ENCODE data around the gene MCTP1. TPM values are rescaled to one million over a fixed set of nuclear protein-coding genes. Genes with fewer than 3 reads are reported as not detected.
A peak's percentile ranks its signal among the peaks of the same experiment; 100 is the strongest.

The MCTP1 gene
- total RNA-seq, 4 donors from 2014 or later: 3.3 to 31.4 (median 13.4) TPM

DNA sequence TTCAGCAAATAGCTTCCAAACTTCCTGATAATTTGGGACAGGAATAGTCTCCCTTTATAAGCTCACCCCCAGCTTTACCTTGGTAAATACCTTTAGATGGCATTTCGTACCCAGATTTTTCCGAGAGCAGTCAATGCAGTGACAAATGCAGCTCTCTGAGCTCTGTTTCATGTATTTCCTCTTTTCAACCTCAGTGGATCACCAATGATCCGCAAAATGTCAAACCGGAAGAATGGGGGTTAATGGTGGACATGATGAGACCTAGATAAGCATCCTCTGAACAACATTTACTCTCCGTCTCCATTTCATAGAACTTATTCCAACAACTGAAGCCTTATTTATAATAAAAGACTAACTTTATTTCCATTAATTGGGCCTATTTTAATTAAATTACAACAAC lies 227.3 kb downstream of the MCTP1 start:
- no peak for DNase-seq
- WGBS, 2 donors (ENCODE audit: low coverage in 1 of 2): 81 to 85% methylated on average over 5 of the region's 5 CpGs
- no peaks in the 10 kb centered on the region for H3K9me3 ChIP-seq

DNA sequence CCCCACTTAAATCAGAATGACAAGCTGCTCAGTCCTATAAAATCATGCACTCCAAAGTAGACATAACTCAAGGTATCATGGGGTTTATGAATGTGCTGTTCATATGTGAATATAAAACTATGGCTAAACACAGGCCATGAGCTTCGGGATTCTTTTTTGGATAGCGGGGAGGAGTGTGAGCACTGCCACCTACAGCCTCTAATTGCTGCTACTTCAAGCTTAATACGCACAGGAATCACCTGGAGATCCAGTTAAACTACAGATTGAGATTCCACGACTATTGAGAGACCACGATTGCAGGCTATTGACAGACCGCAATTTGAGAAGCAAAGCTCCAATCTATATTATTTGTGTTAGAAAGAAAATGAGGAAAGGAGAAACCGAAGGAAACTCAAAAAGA lies 231.6 kb downstream of the MCTP1 start:
- TF ChIP-seq, protein P1, sequence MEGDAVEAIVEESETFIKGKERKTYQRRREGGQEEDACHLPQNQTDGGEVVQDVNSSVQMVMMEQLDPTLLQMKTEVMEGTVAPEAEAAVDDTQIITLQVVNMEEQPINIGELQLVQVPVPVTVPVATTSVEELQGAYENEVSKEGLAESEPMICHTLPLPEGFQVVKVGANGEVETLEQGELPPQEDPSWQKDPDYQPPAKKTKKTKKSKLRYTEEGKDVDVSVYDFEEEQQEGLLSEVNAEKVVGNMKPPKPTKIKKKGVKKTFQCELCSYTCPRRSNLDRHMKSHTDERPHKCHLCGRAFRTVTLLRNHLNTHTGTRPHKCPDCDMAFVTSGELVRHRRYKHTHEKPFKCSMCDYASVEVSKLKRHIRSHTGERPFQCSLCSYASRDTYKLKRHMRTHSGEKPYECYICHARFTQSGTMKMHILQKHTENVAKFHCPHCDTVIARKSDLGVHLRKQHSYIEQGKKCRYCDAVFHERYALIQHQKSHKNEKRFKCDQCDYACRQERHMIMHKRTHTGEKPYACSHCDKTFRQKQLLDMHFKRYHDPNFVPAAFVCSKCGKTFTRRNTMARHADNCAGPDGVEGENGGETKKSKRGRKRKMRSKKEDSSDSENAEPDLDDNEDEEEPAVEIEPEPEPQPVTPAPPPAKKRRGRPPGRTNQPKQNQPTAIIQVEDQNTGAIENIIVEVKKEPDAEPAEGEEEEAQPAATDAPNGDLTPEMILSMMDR (IDR thresholded peaks at IDR 0.05): no peak
- TF ChIP-seq POLR2AphosphoS5 (IDR thresholded peaks at IDR 0.05): no peak
- TF ChIP-seq POLR2A (IDR thresholded peaks at IDR 0.05): no peak
- TF ChIP-seq EP300 (IDR thresholded peaks at IDR 0.05; ENCODE audit: low read depth): no peak
- H3K4me1 ChIP-seq: no peaks in the 10 kb centered on the region
- no peak for DNase-seq
- H3K27me3 ChIP-seq: no peaks in the 10 kb centered on the region
- H3K36me3 ChIP-seq: no peaks in the 10 kb centered on the region
- no peak overlapping the region for H3K27ac ChIP-seq
- 83 to 88% methylated on average over 3 to 7 of the region's 7 CpGs for WGBS, 2 donors (ENCODE audit: low coverage in 1 of 2)
- intact Hi-C loops (cut with DNase I; ENCODE audit: low total_unique reads) (no loop called here), in situ Hi-C loops (cut with MboI; ENCODE audit: low pct_ligation_motif_present in 1 of 4, low pct_unique_long_range_greater_than_20kb in 1 of 4, low sequenced_read_pairs in 3 of 4) (no loop called here)
- no peaks in the 10 kb centered on the region for H3K9me3 ChIP-seq
- H3K4me3 ChIP-seq: no peak overlapping the region

More for the DNA sequence above, 227.3 kb downstream of the MCTP1 start:
- H3K4me1 ChIP-seq: no peaks in the 10 kb centered on the region
- H3K27me3 ChIP-seq: no peaks in the 10 kb centered on the region
- no peak overlapping the region for H3K4me3 ChIP-seq
- TF ChIP-seq POLR2AphosphoS5 (IDR thresholded peaks at IDR 0.05) (no peak), EP300 (IDR thresholded peaks at IDR 0.05; ENCODE audit: low read depth) (no peak), POLR2A (IDR thresholded peaks at IDR 0.05) (no peak)
- TF ChIP-seq, protein P1 (IDR thresholded peaks at IDR 0.05): no peak
- no peak overlapping the region for H3K27ac ChIP-seq
- in situ Hi-C loops (cut with MboI; ENCODE audit: low pct_ligation_motif_present in 1 of 4, low pct_unique_long_range_greater_than_20kb in 1 of 4, low sequenced_read_pairs in 3 of 4): no loop called here
- intact Hi-C loops (cut with DNase I; ENCODE audit: low total_unique reads): no loop called here
- H3K36me3 ChIP-seq: no peaks in the 10 kb centered on the region

DNA sequence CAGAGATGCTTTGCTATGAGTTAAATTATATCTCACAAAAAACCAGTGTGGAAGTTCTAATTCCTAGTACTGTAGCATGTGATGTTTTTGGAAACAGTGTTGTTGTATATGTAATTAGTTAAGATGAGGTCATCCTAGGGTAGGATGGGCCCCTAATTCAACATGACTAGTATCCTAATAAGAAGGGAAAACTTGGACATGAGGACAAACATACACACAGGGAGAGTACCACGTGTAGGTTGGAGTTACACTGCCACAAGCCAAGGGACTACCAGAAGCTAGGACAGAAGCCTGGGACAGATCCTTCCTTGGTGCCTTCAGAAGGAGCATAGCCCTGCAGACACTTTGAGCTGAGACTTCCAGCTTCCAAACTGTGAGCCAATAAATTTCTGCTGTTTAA lies 234.2 kb downstream of the MCTP1 start:
- TF ChIP-seq POLR2AphosphoS5 (IDR thresholded peaks at IDR 0.05) (no peak), POLR2A (IDR thresholded peaks at IDR 0.05) (no peak), EP300 (IDR thresholded peaks at IDR 0.05; ENCODE audit: low read depth) (no peak)
- TF ChIP-seq, protein P1 (IDR thresholded peaks at IDR 0.05): no peak
- in situ Hi-C loops (cut with MboI; ENCODE audit: low pct_ligation_motif_present in 1 of 4, low pct_unique_long_range_greater_than_20kb in 1 of 4, low sequenced_read_pairs in 3 of 4) (no loop called here), intact Hi-C loops (cut with DNase I; ENCODE audit: low total_unique reads) (no loop called here)
- 33 to 56% methylated on average over 1 of the region's 1 CpG for WGBS, 2 donors (ENCODE audit: low coverage in 1 of 2)
- Histone ChIP-seq H3K9me3 (no peaks in the 10 kb centered on the region), H3K36me3 (no peaks in the 10 kb centered on the region), H3K4me3 (no peak overlapping the region), H3K27me3 (no peaks in the 10 kb centered on the region), H3K27ac (no peak overlapping the region), H3K4me1 (no peaks in the 10 kb centered on the region)
- no peak for DNase-seq

DNA sequence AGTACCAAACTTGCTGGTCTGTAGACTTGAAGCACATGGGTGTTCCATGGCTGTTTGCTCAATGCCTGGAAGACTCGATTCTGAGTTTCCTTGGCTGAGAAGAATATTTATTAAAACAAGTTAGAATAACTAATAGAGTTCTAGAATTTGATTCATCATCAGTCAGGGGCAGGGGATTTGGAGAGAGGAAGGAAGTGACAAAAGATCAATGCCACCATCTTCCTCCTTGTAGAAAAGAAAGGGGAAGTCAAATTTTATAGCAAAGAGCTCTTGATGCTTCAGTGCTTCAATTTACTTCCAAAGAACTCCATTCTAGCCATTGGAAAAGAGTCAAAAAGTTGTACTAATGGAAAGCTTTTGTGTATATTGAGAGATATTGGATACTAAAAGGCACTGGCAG lies 236.3 kb downstream of the MCTP1 start:
- Histone ChIP-seq H3K36me3 (no peaks in the 10 kb centered on the region), H3K9me3 (no peaks in the 10 kb centered on the region), H3K4me1 (peaks cover 0 to 6% (median 0%) of the 10 kb centered on the region in 4 donors), H3K4me3 (no peak overlapping the region), H3K27me3 (no peaks in the 10 kb centered on the region), H3K27ac (peak overlapping the region in 1 of 4 donors; percentile 24)
- WGBS, 2 donors (ENCODE audit: low coverage in 1 of 2): 48% methylated on average over 1 of the region's 1 CpG; no CpG with 5 or more reads in 1 of the 2 donors
- DNase-seq: no peak
- in situ Hi-C loops (cut with MboI; ENCODE audit: low pct_ligation_motif_present in 1 of 4, low pct_unique_long_range_greater_than_20kb in 1 of 4, low sequenced_read_pairs in 3 of 4): no loop called here
- no peak for TF ChIP-seq POLR2A (IDR thresholded peaks at IDR 0.05)
- no peak for TF ChIP-seq EP300 (IDR thresholded peaks at IDR 0.05; ENCODE audit: low read depth)
- no peak for TF ChIP-seq POLR2AphosphoS5 (IDR thresholded peaks at IDR 0.05)
- TF ChIP-seq, protein P1 (IDR thresholded peaks at IDR 0.05): no peak
- intact Hi-C loops (cut with DNase I; ENCODE audit: low total_unique reads): no loop called here

Measured in transverse colon (tissue), 4 donors.